Stimulated activated CD4-positive, alpha-beta T cell treated with anti-CD3 and anti-CD28 coated beads, Interleukin-1b, Interleukin-23, amount 100 ng/mL, for 4 hours (primary cell): ENCODE results near the gene KRT83.
"Not testable (repeated sequence)": the region's sequence is repeated elsewhere in the genome, so short reads cannot be mapped to it uniquely, and the experiment has no call there.

ENCODE experiments used
- DNase-seq, 2 donors: peaks; one replicate each; pipeline ENCODE4 v3.0.0-alpha.2; 2020; ENCODE audit warnings: low read depth in 2 of 2

Gene KRT83

DNA sequence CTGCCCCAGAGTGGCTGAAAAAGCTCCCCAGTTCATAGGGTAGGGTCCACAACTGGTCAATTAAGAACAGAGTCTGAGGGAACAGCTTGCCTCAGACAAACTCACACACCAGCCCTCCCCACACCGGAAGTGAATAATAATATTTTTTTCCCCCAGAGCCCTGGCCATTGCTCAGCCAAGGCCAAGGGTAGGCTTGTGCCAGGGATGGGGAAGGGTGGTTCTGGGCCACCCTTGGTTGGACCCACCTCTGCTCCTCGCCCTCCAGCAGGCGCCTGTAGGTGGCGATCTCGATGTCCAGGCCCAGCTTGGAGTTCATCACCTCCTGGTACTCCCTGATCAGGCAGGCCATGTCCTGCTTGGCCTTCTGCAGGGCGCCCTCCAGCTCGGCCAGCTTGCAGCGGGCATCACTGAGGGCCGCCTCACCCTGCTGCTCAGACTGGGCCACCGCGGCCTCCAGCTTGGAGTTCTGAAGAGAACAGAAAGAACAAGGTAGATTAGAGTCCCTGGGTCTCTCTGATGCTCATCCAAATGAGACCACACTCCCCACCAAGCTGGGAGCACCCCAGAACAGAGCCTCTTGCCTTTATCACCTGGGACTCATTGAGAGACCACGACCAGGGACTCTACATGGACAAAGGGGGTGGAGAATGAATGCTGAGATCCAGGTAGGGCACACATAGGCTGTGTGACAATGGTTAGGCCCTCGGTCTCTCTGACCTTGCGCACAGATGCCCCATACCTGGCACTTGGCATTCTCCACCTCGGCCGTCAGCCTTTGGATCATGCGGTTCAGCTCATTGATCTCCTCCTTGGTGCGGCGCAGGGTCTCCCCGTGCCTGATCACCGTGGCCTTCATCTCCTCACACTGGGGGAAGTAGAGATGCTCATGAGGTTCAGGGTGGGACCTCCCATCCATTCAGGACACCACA, 34.1 kb downstream of the KRT83 start:
- DNase-seq, result not testable (repeated sequence)

DNA sequence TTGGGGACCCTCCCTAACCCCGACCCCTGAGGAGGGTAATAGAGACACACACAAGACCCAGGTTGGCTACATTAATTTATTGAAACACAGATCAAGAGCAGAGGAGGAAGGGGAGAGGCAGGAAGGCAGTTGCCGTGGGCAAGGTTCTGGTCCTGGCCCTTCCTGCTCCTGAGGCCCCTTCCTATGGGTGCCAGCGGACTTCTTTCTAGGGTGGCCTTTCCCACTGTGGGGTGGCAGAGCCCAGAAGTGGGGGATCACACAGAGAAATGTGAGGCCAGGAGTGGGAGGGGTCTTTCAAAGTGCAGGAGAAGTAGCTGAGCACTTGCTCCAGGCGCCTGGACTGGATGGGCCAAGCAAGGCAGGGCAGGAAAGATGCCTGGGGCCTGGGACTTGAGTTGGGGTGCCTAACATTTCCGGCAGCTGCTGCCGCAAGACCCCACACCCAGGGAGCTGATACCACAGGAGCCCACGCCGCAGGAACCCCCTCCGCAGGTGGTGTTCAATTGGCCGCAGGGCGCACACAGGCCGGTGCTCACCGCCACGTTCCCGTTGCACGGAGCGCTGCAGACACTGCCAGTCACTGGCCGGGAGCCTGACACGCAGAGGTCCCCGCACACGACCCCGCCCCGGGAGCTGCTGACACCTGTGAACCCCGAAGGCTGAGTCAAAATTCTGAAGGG, 35.2 kb downstream of the KRT83 start:
- DNase-seq, result no peak

DNA sequence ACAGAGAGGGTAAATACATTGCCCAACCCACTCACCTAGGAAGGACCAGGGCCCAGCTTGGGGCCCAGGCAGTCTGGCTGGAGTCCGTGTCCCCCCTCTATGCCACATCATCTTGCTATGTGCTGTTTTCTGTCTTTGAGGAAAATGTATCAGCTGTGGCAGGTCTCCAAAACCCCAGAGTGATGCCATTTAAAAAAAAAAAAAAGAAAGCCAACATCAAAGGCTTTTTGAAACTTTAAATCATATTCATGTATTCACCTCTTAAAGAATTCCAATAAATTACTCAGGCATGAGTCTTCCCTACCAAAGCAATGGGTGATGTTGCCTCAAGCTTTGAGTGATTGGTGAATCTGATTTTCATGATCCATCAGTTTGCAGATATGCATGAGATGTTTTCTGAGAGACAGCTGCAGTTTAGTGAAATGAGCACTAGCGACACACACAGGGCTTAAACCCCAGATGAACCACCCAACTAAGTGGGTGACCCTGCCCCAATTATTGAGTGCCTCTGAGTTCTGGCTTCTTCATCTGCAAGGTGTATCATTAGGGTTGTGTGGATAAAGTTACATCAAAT, 35.9 kb downstream of the KRT83 start:
- no peak for DNase-seq

DNA sequence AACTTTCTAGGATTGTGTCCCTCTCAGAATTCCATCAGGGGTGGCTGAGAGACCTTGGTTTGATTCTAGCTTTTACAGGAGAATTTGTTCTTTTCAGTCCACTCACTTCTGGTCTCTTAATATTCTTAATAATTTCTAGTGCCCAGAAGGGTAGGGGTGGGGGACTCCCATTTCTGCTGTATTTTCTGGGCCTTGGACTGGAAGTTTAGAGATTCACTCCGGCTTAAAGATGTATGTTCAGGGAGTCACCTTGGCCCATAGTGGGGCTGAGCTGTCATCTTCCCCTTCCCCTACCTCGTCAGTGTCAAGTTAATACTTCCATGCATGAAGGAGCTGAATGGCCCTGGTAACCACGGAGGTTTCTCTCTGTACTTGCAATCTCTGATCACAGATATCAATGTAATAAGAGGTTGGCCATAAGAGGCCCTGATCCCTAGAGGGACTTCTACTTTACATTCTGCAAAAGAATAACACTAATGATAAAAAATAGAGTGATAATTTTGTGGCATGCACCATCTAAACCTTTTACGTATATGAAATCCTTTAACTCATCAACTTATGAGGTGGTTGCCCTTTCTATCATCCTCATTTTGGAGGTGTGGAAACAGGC, 36.5 kb downstream of the KRT83 start:
- DNase-seq, result no peak

DNA sequence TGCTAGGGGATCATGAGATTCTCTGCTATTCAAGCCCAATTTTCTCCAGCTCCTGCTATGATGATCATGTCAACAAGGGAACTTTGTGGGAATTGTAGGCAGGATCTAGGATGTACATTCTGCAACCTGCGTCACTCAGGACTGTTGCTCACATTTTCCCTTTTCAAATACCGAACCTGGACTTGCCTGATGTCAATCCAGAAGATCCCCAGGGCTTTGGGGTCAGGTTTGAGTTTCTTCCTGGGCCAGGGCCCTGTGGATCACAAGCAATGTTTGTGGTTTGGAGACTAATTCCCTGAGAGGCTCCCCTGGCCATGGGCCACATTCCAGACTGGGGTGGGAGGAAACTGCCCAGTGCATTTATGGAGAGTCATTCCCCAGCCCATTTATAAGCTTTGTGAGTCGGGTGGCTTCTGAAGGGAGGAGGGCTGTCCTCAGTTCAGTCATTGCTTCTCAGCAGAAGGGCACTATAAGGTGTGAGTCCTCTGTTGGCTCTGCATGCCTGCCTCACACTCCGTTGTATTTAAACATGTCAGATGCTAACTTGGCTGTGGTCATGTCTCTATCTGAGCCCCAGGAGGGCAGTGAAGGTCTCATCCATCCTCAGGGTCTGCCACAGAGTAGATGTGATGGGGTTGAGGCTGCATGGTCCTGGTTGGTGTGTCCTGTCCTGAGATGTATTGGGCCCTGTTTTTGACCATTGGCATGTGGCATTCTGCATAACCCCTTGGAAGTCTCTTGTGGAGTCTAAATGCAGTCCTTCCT, 40.2 kb downstream of the KRT83 start:
- DNase-seq, result no peak

DNA sequence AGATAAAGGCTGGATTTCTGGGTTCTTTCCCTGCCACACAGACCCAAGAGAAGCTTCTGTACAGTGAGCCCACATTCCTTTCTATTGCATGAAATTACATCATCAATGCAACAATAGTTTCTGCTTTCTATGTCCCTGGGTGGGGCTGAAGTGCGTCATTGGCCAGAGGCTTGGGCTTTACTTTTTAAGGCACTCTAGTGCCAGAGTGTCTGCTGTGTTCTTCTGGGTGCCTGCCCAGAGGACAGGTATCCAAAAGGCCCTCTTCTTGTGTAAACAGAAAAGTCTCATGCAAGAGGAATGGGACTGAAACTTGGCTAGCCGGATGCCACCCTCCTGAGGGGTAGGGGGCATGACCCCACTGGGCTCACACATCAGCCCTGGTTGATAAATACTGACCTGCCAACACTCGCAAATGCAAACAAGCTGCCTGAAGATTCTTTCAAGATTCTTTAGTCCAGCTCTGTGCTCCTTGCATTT, 40.8 kb downstream of the KRT83 start:
- DNase-seq, result no peak

DNA sequence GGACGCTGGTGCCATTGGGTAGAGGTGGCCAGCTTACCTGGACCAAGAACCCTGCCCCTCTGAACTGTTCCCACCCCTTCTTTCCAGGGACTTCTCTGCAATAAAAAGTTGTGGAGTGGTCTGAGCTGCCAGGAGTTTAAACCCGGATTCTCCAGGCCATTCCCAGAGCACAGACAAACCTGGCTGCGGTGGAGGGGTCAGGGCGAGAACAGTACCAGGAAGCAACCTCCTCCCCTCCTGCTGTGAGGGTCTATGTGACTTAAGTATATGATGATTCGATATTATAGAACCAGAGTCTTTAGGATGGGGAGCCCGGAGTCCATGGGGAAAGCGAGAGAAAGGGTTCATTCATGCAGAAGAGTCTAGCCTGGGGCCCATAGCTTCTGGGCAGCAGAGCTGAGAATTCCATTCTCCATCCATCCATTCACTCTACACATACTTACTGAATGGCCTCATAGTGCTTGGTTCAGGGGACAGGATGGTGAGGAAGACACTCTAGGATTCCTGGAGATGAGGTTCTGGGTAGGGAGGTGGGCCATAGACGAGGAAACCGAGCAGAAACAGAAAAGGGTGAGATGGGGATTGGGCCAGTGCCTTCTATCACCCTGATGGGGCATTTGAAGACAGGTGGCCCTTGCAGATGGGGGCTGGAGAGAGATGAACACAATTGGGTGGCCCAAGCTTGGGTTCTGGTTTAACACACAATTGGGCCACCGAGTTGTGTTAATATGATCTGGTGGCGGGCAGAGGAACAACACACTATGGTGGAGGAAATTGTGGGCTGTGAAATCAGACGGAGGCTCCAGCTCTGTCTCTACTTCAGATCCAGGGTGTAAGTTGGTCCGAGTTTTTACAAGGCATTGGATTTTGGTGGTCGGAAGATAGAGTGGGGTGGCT, 41.5 kb downstream of the KRT83 start:
- no peak for DNase-seq

DNA sequence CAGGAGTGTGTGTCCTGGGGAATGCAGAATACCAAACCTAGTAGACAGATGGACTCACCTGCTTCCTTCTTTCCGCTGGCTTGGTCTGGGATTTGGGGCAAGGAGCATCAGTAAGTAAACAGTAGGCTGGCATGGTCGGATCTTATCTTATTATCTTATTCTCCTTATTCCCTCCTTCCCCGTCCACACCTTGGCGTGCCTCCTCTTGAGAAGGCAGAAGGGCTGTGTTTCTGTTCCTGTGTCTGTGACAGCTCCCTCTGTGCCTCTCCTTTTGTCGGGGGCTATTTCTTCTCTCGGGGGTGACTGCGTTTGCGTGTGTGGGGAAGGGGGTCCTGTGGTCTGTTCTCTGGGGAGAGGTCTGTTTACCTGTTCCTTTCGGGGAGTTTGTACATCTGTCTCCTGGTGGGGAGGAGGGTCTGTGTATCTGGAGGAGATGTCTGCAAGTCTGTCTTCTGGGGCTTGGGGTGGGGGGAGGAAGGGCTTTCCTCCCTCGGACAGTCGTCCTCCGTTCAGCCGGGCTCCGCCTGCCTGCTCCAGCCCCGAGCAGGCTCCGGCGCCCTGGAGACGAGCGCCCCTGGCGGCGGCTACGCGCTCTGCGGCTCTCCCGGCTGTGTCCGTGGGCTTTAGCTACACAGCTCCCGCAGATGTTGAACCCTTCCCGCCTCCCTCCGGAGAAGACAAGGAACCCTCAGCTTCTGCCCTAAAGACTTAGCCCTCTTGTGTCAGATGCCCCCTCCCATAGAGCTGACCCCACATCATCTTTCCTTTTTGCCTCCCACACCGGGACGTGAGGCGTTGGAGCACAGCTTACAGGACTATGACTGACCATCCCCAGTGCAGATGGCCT, 42.4 kb downstream of the KRT83 start:
- DNase-seq, result peak; percentile 62 to 69

DNA sequence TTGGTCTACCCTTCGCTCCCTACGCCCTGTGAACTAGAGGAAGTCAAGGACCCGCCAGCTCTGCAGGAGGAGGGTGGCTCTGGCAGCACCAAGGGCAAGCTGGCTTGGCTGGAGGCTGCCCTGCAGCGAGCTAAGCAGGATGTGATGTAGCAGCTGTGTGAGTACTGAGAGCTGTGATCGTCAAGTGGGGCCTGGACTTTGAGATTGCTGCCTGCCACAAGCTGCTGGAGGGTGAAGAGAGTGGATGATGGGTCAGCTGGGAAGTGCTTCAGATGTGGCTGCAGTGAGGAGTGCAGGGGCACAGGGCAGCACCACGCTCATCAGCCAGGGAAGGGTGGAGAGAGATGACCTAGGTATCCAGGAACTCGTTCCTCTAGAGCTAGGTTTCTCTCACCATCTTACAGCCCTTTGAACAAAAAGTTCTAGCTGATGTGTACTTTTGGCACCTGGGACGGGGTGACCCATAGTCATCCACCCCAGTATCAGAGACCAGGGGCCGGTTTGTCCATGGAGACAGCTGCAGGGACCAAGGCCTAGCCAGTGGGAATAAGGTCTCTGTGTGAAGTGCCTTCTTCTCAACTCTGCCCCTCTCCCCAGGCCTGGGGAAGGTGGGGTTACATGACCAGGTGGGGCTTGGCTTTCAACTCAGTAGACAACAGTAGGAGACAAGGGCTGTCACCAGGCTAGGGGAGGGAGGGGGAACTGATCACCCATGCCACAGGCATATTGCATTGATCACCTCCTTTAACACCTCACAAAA, 43.5 kb downstream of the KRT83 start:
- DNase-seq, result no peak

DNA sequence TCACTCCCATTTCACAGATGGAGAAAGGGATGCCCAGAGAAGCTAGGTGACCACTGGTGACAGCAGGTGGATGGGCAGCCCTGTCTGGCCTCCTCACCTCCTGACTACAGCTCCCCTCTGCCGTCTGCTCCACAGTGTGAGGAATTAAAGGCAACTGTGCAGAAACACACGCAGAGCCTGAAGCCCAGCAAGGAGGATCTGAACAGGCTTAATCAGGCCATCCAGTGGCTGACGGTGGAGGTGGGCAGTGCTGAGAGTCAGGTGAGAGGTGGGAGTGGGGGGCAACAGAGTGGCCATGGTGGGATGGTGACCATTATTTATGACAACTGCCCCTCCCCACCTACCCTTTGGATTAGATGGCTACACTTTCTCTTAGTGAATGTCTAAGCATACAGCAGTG, 45.5 kb downstream of the KRT83 start:
- no peak for DNase-seq

DNA sequence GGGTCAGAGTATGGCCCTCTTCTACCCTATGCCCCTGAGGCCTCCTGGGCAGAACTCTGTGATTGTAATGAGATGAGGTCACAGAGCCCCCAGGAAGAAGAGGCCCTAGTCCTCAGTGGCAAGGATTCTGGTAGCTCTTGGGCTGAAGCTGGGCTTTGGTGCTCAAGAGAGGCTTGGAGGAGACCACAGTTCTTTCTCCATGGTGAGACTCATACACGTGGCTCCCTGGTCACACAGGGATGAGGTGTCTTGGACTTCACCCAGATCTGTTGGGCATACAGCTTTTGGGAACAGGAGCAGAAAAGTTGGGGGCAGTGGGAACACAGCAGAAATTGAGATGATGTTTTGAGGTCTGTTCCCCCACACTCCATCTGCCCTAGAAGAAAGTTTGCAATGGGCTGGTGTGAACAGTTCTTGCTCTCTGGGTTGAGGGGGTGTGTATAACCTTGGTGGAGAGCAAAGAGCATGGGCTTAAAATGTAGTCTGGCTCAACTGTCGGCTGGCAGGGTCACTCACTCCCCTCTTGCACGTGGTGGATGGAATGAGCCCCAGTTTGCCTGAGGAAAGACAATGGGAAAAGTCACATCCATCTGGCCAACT, 46.6 kb downstream of the KRT83 start, which contains the start of gene KRT86:
Gene KRT86 (plus strand): TSS at position 125 of the 600 bp plus-strand sequence. CDS start 27,272 bp downstream, outside the sequence.
- DNase-seq, result no peak

DNA sequence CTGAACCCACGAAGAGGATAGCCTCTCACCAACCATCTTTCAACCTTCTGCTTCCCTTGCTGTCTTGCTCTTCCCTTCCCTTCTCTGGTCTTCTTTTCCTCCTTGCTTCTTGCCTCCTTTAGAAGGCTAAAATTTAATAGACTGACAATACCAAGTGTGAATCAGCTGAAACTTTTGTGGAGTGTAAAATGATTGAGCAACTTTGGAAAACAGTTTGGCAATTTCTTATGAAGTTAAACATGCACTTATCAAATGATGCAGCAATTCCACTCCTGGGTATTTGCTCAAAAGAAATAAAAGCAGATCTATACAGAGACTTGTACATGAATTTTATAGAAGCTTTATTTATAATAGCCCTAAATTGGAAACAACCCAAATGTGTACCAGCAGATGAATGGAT, 50.0 kb downstream of the KRT83 start:
- no peak for DNase-seq

DNA sequence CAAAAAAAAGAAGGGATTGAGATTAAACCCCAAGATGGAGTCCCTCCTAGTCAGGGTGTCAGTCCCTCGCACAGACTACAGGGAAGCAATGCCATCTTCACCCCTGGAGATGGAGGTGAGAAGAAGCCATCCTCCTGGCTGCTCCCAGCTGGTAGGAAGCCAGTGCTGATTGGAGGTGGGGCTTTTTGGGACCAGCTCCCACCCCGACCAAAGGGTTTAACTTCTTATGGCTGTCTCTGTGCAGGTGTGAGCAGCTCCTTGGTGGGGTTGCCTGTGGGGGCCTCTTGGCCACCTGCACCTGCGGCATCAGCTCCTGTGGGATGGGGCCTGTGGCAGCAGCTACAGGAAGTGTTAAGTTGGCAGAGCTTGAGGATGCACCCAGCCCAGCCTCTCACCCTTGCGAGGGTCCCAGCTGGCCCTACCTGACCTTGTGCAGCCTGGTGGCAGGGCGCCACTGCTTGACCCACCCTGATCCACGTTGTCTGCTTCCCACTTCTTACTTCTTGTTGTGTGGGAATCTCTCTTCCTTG, 50.6 kb downstream of the KRT83 start:
- DNase-seq, result no peak

DNA sequence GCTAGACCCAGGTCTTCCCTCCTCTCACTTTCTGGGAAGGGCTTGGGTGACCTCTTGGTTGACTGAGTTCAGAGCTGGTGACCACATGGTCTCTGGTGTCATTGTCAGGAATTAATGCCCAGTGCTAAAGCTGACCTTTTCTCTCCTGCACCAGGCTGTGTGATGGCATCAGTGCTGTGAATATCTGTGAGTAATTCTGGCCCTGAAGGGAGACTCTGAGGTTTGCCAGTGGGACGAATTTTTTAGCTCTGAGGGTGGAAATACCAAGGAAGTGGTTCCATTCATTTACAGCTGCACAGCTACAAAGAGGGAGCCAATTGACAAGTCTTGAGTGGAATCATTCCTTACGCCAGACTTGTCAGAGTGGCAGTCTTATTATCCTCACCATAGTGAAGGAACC, 53.0 kb downstream of the KRT83 start:
- DNase-seq, result no peak

DNA sequence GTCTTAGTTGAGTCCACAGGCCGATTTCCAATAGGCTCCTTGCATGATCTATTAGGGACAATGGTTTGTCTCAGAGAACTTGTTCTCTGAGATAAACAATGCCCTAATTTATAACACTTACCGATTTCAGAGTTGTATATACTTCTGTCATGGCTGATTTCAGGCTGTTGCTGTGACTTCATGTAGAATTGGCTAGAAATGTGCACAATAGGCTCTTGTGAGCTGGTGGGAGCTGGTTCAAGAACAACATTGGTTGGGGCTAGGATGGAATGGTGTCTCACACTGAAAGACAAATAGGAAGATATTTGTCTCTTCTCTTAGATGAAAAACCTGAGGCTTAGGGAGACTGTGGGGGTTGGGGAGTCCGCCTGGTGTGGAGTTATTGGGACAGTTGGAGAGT, 53.5 kb downstream of the KRT83 start:
- no peak for DNase-seq

DNA sequence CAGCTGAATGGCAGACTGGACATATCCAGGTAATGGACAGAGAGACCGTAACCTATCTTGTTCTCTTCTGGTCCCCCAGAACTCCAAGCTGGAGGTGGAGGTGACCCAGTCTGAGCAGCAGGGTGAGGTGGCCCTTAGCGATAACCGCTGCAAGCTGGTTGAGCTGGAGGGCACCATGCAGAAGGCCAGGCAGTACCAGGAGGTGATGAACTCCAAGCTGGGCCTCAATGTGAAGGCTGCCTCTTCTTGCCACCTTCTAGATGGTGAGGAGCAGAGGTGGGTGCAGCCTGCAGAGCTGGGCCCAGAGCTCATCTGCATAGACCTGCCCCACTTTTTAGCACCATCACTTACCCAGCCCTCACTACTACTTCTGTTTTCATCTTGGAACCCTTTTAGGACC, 53.9 kb downstream of the KRT83 start:
- no peak for DNase-seq

DNA sequence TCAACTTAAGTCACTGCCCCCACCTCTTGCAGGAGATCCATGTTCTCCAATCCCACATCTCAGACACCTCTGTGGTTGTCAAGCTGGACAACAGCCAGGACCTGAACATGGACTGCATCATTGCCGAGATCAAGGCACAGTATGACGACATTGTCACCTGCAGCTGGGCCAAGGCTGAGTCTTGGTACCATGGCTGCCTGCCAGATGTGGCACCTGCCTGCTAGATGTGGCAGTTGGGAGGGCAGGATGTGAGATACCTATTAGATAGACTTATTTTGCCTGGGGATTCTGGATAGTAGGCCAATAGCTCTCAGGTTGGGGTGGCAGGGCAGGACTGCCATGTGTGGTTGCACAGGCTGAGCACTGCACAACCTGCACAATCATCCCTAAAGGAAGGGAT, 54.7 kb downstream of the KRT83 start:
- DNase-seq, result no peak

DNA sequence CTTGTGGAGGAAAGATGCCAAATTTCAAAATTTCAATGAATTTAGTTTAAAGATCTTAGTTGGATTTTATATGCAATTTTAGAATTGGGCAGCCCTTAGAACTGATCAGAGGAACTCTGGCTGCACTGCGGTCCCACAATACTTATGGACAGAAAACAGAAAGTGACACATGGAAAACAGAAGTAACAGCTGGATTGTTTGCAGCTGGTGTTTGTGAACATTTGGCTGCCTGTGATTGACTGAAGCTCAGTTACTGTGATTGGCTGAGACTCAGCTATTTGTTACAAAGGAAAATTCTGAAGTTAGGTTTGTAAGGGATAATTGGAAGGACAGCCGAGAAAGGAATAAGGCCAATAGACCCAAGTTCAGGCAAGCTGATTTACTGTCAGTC, 56.8 kb downstream of the KRT83 start:
- DNase-seq, result no peak
